H1 (cell line): ENCODE results near the gene RPL7A. TPM values are rescaled to one million over a fixed set of nuclear protein-coding genes. Genes with fewer than 3 reads are reported as not detected.

ENCODE experiments used
- CTCF ChIA-PET: fragments of 300-600 bp; sonication (Branson Sonifier 250); formaldehyde crosslinking; loops from one replicate; lab custom pipeline; 2021; ENCODE audit not compliant: partially characterized antibody; lab: Charles Lee
- POLR2A ChIA-PET: fragments of 300-600 bp; sonication (Branson Sonifier 250); formaldehyde crosslinking; loops from one replicate; lab custom pipeline; 2021; ENCODE audit warnings: inconsistent platforms; ENCODE audit not compliant: partially characterized antibody; lab: Charles Lee
- DNase-seq, 2 experiments: peaks; one replicate each; pipeline versions ENCODE4 v3.0.0 to v3.0.0-alpha.2; 2010 to 2022; ENCODE audit warnings: low spot score in 2 of 2, low read depth in 1 of 2, mixed read lengths in 1 of 2
- FAIRE-seq: peaks from 2 replicates; lab custom pipeline; 2011; peaks lifted over from hg19 to GRCh38; lab: Jason Lieb, UNC
- H2AFZ ChIP-seq: 2 replicates; pipeline ENCODE4 v1.8.1; 2012; ENCODE audit warnings: low read length, inconsistent platforms
- H2AK5ac ChIP-seq: 2 replicates; pipeline ENCODE4 v1.6.1; 2013; ENCODE audit warnings: low read depth, low read length
- H2BK120ac ChIP-seq: replicated peaks from 2 replicates; pipeline ENCODE3; 2013; ENCODE audit warnings: low read depth, low read length, inconsistent platforms
- H2BK12ac ChIP-seq: 2 replicates; pipeline ENCODE4 v1.6.1; 2013; ENCODE audit warnings: low read depth, low read length
- H2BK15ac ChIP-seq: 2 replicates; pipeline ENCODE4 v1.6.1; 2013; ENCODE audit warnings: low read length
- H2BK20ac ChIP-seq: 2 replicates; pipeline ENCODE4 v1.6.1; 2013; ENCODE audit warnings: low read length
- H2BK5ac ChIP-seq: 2 replicates; pipeline ENCODE4 v1.6.1; 2013; ENCODE audit warnings: low read depth, low read length
- H3K14ac ChIP-seq: 2 replicates; pipeline ENCODE4 v1.6.1; 2013; ENCODE audit warnings: inconsistent platforms; ENCODE audit not compliant: insufficient read length
- H3K18ac ChIP-seq: 2 replicates; pipeline ENCODE4 v1.6.1; 2013; ENCODE audit warnings: low read length; ENCODE audit errors: extremely low read depth
- H3K23ac ChIP-seq: 2 replicates; pipeline ENCODE4 v1.6.1; 2013; ENCODE audit warnings: inconsistent platforms; ENCODE audit not compliant: insufficient read length
- H3K23me2 ChIP-seq: 2 replicates; pipeline ENCODE4 v1.6.1; 2013; ENCODE audit warnings: low read depth, low read length
- H3K27ac ChIP-seq: 2 replicates; pipeline ENCODE4 v1.6.1; 2011; ENCODE audit warnings: low read depth, low read length, inconsistent platforms
- H3K27me3 ChIP-seq, 4 experiments: replicated peaks in 1 of 4; 1 replicate in 1 of 4; 2 replicates in 3 of 4; pipeline versions ENCODE4 v1.6.1 to v1.8.1; 2011 to 2013; ENCODE audit warnings: low read length in 3 of 4, mild to moderate bottlenecking in 3 of 4, inconsistent platforms in 2 of 4, mixed read lengths in 2 of 4, moderate library complexity in 1 of 4; ENCODE audit not compliant: control insufficient read depth in 3 of 4, insufficient read depth in 3 of 4; ENCODE audit errors: extremely low read depth in 1 of 4
- H3K36me3 ChIP-seq, 4 experiments: 2 replicates each; pipeline versions ENCODE4 v1.6.1 to v1.8.1; 2011 to 2013; ENCODE audit warnings: mild to moderate bottlenecking in 4 of 4, low read length in 3 of 4, moderate library complexity in 2 of 4, control low read depth in 1 of 4, inconsistent platforms in 1 of 4; ENCODE audit not compliant: insufficient read depth in 4 of 4, control insufficient read depth in 2 of 4
- H3K4ac ChIP-seq: replicated peaks from 2 replicates; pipeline ENCODE3; 2013; ENCODE audit warnings: low read length, low read depth, mixed read lengths, inconsistent platforms; ENCODE audit not compliant: insufficient read length
- H3K4me1 ChIP-seq, 4 experiments: replicated peaks in 1 of 4; 1 replicate in 1 of 4; 2 replicates in 3 of 4; pipeline versions ENCODE4 v1.6.1 to v1.8.1; 2011 to 2013; ENCODE audit warnings: low read length in 3 of 4, inconsistent platforms in 2 of 4, mixed read lengths in 1 of 4; ENCODE audit not compliant: insufficient read depth in 4 of 4, control insufficient read depth in 3 of 4
- H3K4me2 ChIP-seq, 2 experiments: 2 replicates each; pipeline versions ENCODE4 v1.6.1 to v1.8.1; 2011 to 2013; ENCODE audit warnings: low read depth in 2 of 2, low read length in 2 of 2, control low read depth in 1 of 2, inconsistent platforms in 1 of 2, mild to moderate bottlenecking in 1 of 2; ENCODE audit not compliant: insufficient read depth in 1 of 2
- H3K4me3 ChIP-seq, 4 experiments: fragments of 200-600, 300-600 bp in 1 of 4; sonication (generic), shearing (Covaris generic), sonication (Bioruptor Twin) in 1 of 4; 2 replicates each; pipeline versions ENCODE4 v1.5.1 to v1.8.1; 2011 to 2016; ENCODE audit warnings: low read length in 4 of 4, low read depth in 3 of 4, control low read depth in 2 of 4, inconsistent platforms in 2 of 4, mild to moderate bottlenecking in 2 of 4, mixed read lengths in 1 of 4, moderate library complexity in 1 of 4; ENCODE audit not compliant: insufficient read depth in 2 of 4; ENCODE audit errors: extremely low read depth in 1 of 4
- H3K56ac ChIP-seq: replicated peaks from 2 replicates; pipeline ENCODE3; 2013; ENCODE audit warnings: low read depth, mild to moderate bottlenecking, mixed read lengths, low read length, inconsistent platforms; ENCODE audit not compliant: insufficient read length
- H3K79me1 ChIP-seq: 2 replicates; pipeline ENCODE4 v1.6.1; 2013; ENCODE audit warnings: low read depth, low read length, control low read depth
- H3K79me2 ChIP-seq, 2 experiments: 2 replicates each; pipeline versions ENCODE4 v1.6.1 to v1.8.1; 2012 to 2013; ENCODE audit warnings: low read length in 2 of 2, mild to moderate bottlenecking in 2 of 2, inconsistent platforms in 1 of 2; ENCODE audit not compliant: insufficient read depth in 2 of 2, control insufficient read depth in 1 of 2
- H3K9ac ChIP-seq, 4 experiments: replicated peaks in 1 of 4; 1 replicate in 1 of 4; 2 replicates in 3 of 4; pipeline versions ENCODE4 v1.6.1 to v1.8.1; 2011 to 2013; ENCODE audit warnings: low read depth in 3 of 4, low read length in 3 of 4, control low read depth in 2 of 4, mild to moderate bottlenecking in 2 of 4, moderate library complexity in 2 of 4, inconsistent platforms in 1 of 4; ENCODE audit errors: extremely low read depth in 1 of 4
- H3K9me3 ChIP-seq, 2 experiments: 2 replicates each; pipeline versions ENCODE4 v1.6.1 to v1.8.1; 2012 to 2013; ENCODE audit warnings: mild to moderate bottlenecking in 2 of 2, moderate library complexity in 2 of 2, control low read depth in 1 of 2, inconsistent platforms in 1 of 2, low read depth in 1 of 2, low read length in 1 of 2, mixed read lengths in 1 of 2; ENCODE audit not compliant: insufficient read depth in 2 of 2
- H4K20me1 ChIP-seq, 2 experiments: replicated peaks in 1 of 2; 2 replicates each; pipeline versions ENCODE3 to v1.8.1; 2011 to 2013; ENCODE audit warnings: inconsistent platforms in 2 of 2, low read length in 2 of 2, mild to moderate bottlenecking in 1 of 2; ENCODE audit not compliant: insufficient read depth in 2 of 2, control insufficient read depth in 1 of 2
- H4K5ac ChIP-seq: 2 replicates; pipeline ENCODE4 v1.6.1; 2013; ENCODE audit warnings: low read length, low read depth, mixed read lengths, inconsistent platforms; ENCODE audit not compliant: insufficient read length
- H4K8ac ChIP-seq: 2 replicates; pipeline ENCODE4 v1.8.0; 2013; ENCODE audit warnings: mild to moderate bottlenecking, moderate library complexity, low read length, inconsistent platforms; ENCODE audit not compliant: insufficient read depth; ENCODE audit errors: extremely low read depth
- H4K91ac ChIP-seq: replicated peaks from 2 replicates; pipeline ENCODE3; 2013; ENCODE audit warnings: low read length, mixed read lengths, inconsistent platforms; ENCODE audit not compliant: insufficient read length
- ASH2L ChIP-seq: fragments of 200-600, 300-600 bp; sonication (generic); IDR thresholded peaks from one replicate; pipeline ENCODE4 v1.7.1; 2017; ENCODE audit warnings: low read length
- CREB1 ChIP-seq: IDR thresholded peaks from 2 replicates; pipeline ENCODE4 v1.6.1; 2012; ENCODE audit warnings: inconsistent platforms
- EP300 ChIP-seq, 2 experiments: IDR thresholded peaks; 1 replicate in 1 of 2; 2 replicates in 1 of 2; pipeline ENCODE4 v1.6.1; 2011 to 2012; ENCODE audit warnings: low read depth in 2 of 2, low read length in 2 of 2, mild to moderate bottlenecking in 2 of 2, borderline replicate concordance in 1 of 2, inconsistent platforms in 1 of 2, moderate library complexity in 1 of 2
- HDAC6 ChIP-seq: IDR thresholded peaks from one replicate; pipeline ENCODE4 v1.7.1; 2012; ENCODE audit warnings: low read depth, mild to moderate bottlenecking, inconsistent platforms, low read length, moderate library complexity
- JUND ChIP-seq: IDR thresholded peaks from 2 replicates; pipeline ENCODE4 v1.6.1; 2011; ENCODE audit warnings: mild to moderate bottlenecking, improper control_type of control experiment, low read length
- RFX5 ChIP-seq: IDR thresholded peaks from 2 replicates; pipeline ENCODE4 v1.6.1; 2011; ENCODE audit warnings: low read depth, low read length, improper control_type of control experiment, borderline replicate concordance
- TAF1 ChIP-seq: IDR thresholded peaks from 2 replicates; pipeline ENCODE4 v1.6.1; 2011; ENCODE audit warnings: mild to moderate bottlenecking, low read depth, low read length
- TBP ChIP-seq: IDR thresholded peaks from 2 replicates; pipeline ENCODE4 v1.6.1; 2011; ENCODE audit warnings: low read depth, low read length, improper control_type of control experiment
- TCF12 ChIP-seq: IDR thresholded peaks from 2 replicates; pipeline ENCODE4 v1.6.1; 2011; ENCODE audit warnings: low read depth, mild to moderate bottlenecking, low read length
- ZNF274 ChIP-seq: IDR thresholded peaks from 2 replicates; pipeline ENCODE4 v1.7.0; 2012; ENCODE audit warnings: low read length, borderline replicate concordance; ENCODE audit errors: extremely low read depth
- WGBS, 2 experiments: shearing (Covaris generic) in 1 of 2; methylation state at CpG; one replicate each; pipeline versions ENCODE4 v1.1.6 to v1.1.7; 2013 to 2015; ENCODE audit warnings: low lambda C conversion rate in 2 of 2, mixed read lengths in 2 of 2, inconsistent platforms in 1 of 2, low coverage in 1 of 2, missing lambda C conversion rate in 1 of 2; ENCODE audit not compliant: insufficient replicate concordance in 2 of 2, insufficient coverage in 1 of 2, insufficient read length in 1 of 2; ENCODE audit errors: extremely low coverage in 1 of 2, missing lambda C conversion rate in 1 of 2; 5-methylcytosine and 5-hydroxymethylcytosine counted together
- polyA plus RNA-seq, 7 experiments: library from polyadenylated mRNA; depleted of rRNA in 3 of 7; stranded (reverse) in 5 of 7; unstranded in 2 of 7; fragments of >200 nt in 5 of 7; fragments of 200-250 nt in 2 of 7; gene quantifications; 1 replicate in 5 of 7; 2 replicates in 1 of 7; 4 replicates in 1 of 7; pipeline versions ENCODE4 v1.2.1 to v1.2.3, GENCODE V29; 2011 to 2013; ENCODE audit warnings: missing spikeins in 2 of 7, mixed read lengths in 2 of 7
- total RNA-seq: library from RNA; stranded (reverse); fragmentation: NEBNext Ultra II Directional; extraction: Animal tissue kit (Norgen Biotek cat#: 25700); gene quantifications from 2 replicates; pipeline ENCODE4 v1.2.1, GENCODE V29; 2021
- TF ChIP-seq, protein P1 (sequence below): IDR thresholded peaks from 2 replicates; pipeline ENCODE4 v1.6.1; 2012; ENCODE audit warnings: inconsistent platforms
- TF ChIP-seq, protein P2 (sequence below): IDR thresholded peaks from 2 replicates; pipeline ENCODE4 v1.6.1; 2012; ENCODE audit warnings: low read length, inconsistent platforms

Gene RPL7A
- total and polyA plus RNA-seq, 2 of the 8 experiments (the other 6 are each of a cell fraction or from before 2014, with no cell fraction given), result 2,578 to 2,783 TPM

DNA sequence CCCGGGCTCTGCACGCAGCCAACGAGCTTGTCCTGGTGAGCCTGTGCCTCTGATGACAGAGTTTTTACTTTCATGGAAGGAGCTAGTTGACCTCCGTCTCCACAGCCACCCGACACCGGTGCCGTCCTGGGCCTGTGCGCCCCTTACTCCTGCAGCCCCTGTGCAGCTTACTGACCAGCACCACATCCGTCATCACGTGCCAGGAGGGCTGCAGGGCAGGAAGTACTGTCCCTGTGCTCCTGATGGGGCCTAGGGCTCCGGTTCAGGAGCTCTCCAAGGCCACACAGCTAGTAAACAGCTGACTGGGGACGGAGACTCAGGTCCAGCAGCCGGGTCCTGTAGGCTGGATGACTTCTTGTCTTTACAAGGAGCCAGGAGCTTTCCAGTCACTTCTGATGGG, 38.3 kb downstream of the RPL7A start:
- Histone ChIP-seq H3K27me3 (peaks cover 0 to 2% (median 0%) of the 10 kb centered on the region in 4 experiments; a peak in 2 of 7 replicates), H3K4me2 (no peak overlapping the region), H3K27ac (no peak overlapping the region), H3K4me3 (no peak overlapping the region), H3K23ac (no peak overlapping the region), H3K9me3 (peaks cover 4 to 15% of the 10 kb centered on the region in 2 experiments; a peak in 3 of 4 replicates), H3K4ac (no peak overlapping the region), H3K9ac (0 out of 7 replicates have a peak overlapping the region, but pooled peaks of 1 of the 4 experiments have one; percentile 21), H3K79me1 (no peaks in the 10 kb centered on the region), H3K56ac (no peak overlapping the region), H2BK20ac (no peak overlapping the region), H4K8ac (no peak overlapping the region), H3K79me2 (no peaks in the 10 kb centered on the region), H3K4me1 (no peaks in the 10 kb centered on the region; a peak in 1 of 7 replicates), H3K14ac (no peak overlapping the region), H4K5ac (no peak overlapping the region), H3K23me2 (peaks cover 16% of the 10 kb centered on the region; the same call in 1 of the 2 replicates), H4K20me1 (peaks cover 0 to 15% of the 10 kb centered on the region in 2 experiments), H2BK12ac (no peak overlapping the region), H3K18ac (no peak overlapping the region), H2BK120ac (no peak overlapping the region), H2AK5ac (no peak overlapping the region), H2BK5ac (no peak overlapping the region), H2BK15ac (no peak overlapping the region), H4K91ac (no peak overlapping the region), H3K36me3 (no peaks in the 10 kb centered on the region; a peak in 1 of 8 replicates), H2AFZ (no peak overlapping the region)
- FAIRE-seq, result no peak
- 86% methylated on average over 13 of the region's 13 CpGs; no CpG with 5 or more reads in 1 of the 2 experiments for WGBS, 2 experiments
- ChIA-PET CTCF (interaction anchor here (0.6 to 4.7 kb wide), 9 partner anchors 10 to 70 kb away, joined by 3 to 52 read pairs (median 3); no protein-coding TSS in a partner anchor), POLR2A (interaction anchor here (0.8 to 1.9 kb wide), 8 partner anchors 9 to 85 kb away, joined by 3 to 7 read pairs (median 4); partner anchors contain the start of genes ADAMTS13, SURF1 and SURF2)
- DNase-seq, result no peak
- TF ChIP-seq, protein P1, sequence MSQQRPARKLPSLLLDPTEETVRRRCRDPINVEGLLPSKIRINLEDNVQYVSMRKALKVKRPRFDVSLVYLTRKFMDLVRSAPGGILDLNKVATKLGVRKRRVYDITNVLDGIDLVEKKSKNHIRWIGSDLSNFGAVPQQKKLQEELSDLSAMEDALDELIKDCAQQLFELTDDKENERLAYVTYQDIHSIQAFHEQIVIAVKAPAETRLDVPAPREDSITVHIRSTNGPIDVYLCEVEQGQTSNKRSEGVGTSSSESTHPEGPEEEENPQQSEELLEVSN, result no peak
- no peak for TF ChIP-seq JUND
- no peak for TF ChIP-seq ZNF274
- no peak for TF ChIP-seq TBP
- TF ChIP-seq ASH2L, result no peak
- TF ChIP-seq TCF12, result no peak
- TF ChIP-seq, protein P2, sequence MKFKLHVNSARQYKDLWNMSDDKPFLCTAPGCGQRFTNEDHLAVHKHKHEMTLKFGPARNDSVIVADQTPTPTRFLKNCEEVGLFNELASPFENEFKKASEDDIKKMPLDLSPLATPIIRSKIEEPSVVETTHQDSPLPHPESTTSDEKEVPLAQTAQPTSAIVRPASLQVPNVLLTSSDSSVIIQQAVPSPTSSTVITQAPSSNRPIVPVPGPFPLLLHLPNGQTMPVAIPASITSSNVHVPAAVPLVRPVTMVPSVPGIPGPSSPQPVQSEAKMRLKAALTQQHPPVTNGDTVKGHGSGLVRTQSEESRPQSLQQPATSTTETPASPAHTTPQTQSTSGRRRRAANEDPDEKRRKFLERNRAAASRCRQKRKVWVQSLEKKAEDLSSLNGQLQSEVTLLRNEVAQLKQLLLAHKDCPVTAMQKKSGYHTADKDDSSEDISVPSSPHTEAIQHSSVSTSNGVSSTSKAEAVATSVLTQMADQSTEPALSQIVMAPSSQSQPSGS, result no peak
- TF ChIP-seq EP300 (IDR thresholded peaks at IDR 0.05; ENCODE audit: borderline replicate concordance in 1 of 2, low read depth in 2 of 2, low read length in 2 of 2), result no peak
- TF ChIP-seq RFX5, result no peak
- TF ChIP-seq HDAC6, result no peak
- no peak for TF ChIP-seq TAF1
- no peak for TF ChIP-seq CREB1
